ENCODE results near the gene RXRB. TPM values are rescaled to one million over a fixed set of nuclear protein-coding genes. Genes with fewer than 3 reads are reported as not detected.

Gene RXRB
- total and polyA plus RNA-seq, 2 of the 13 experiments (the other 11 are each of a cell fraction or from before 2014, with no cell fraction given) = 26.7 to 55.7 TPM

- TF ChIP-seq ATF5 (CRISPR knock-in tag; IDR thresholded peaks at IDR 0.05; ENCODE audit: low read depth) = 0 out of 2 replicates have a peak, but pooled peaks have one; percentile 22
- TF ChIP-seq ZBTB20 (CRISPR knock-in tag; IDR thresholded peaks at IDR 0.05; ENCODE audit: borderline replicate concordance, low read depth) = 0 out of 2 replicates have a peak, but pooled peaks have one; percentile 13
- no peak for TF ChIP-seq ZFYVE20 (CRISPR knock-in tag; IDR thresholded peaks at IDR 0.05; ENCODE audit: borderline replicate concordance, low read depth)
- TF ChIP-seq HNRNPLL (IDR thresholded peaks at IDR 0.05; ENCODE audit: low read depth, low read length, poor library complexity, severe bottlenecking) = peak; percentile 89
- peak; percentile 77; the same call in 1 of the 2 replicates for TF ChIP-seq ZNF724P (CRISPR knock-in tag; IDR thresholded peaks at IDR 0.05; ENCODE audit: borderline replicate concordance)
- peak; percentile 86; the same call in 1 of the 2 replicates for TF ChIP-seq ZNF441 (CRISPR knock-in tag; IDR thresholded peaks at IDR 0.05; ENCODE audit: borderline replicate concordance)
- TF ChIP-seq XRCC5 (optimal IDR thresholded peaks at IDR 0.05; ENCODE audit: low read length) = peak; percentile 87
- TF ChIP-seq ZNF292 (CRISPR knock-in tag; IDR thresholded peaks at IDR 0.05; ENCODE audit: borderline replicate concordance, low read depth) = no peak
- TF ChIP-seq ZNF747 (CRISPR knock-in tag; IDR thresholded peaks at IDR 0.05; ENCODE audit: borderline replicate concordance) = peak; percentile 19; the same call in 1 of the 2 replicates
- peak; percentile 98 for TF ChIP-seq HNRNPL (IDR thresholded peaks at IDR 0.05; ENCODE audit: low read depth, low read length)
- no peak for TF ChIP-seq ZNF549 (CRISPR knock-in tag; IDR thresholded peaks at IDR 0.05)
- no peak for TF ChIP-seq ZNF30 (CRISPR knock-in tag; IDR thresholded peaks at IDR 0.05)
- TF ChIP-seq TMF1 (CRISPR knock-in tag; IDR thresholded peaks at IDR 0.05; ENCODE audit: low read depth) = peak; percentile 91
- TF ChIP-seq NFYC (CRISPR knock-in tag; IDR thresholded peaks at IDR 0.05) = peak; percentile 91
- TF ChIP-seq, protein P1, sequence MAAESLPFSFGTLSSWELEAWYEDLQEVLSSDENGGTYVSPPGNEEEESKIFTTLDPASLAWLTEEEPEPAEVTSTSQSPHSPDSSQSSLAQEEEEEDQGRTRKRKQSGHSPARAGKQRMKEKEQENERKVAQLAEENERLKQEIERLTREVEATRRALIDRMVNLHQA (CRISPR knock-in tag; IDR thresholded peaks at IDR 0.05) = no peak
- TF ChIP-seq FOXJ3 (CRISPR knock-in tag; IDR thresholded peaks at IDR 0.05; ENCODE audit: borderline replicate concordance) = no peak
- TF ChIP-seq ZNF773 (CRISPR knock-in tag; IDR thresholded peaks at IDR 0.05; ENCODE audit: borderline replicate concordance) = no peak
- TF ChIP-seq HMG20B (CRISPR knock-in tag; conservative IDR thresholded peaks at IDR 0.05) = peak; percentile 31; the same call in 1 of the 2 replicates
- peak; percentile 66; the same call in 1 of the 2 replicates for TF ChIP-seq RCOR2 (CRISPR knock-in tag; IDR thresholded peaks at IDR 0.05)
- no peak for TF ChIP-seq SUZ12 (IDR thresholded peaks at IDR 0.05; ENCODE audit: low read depth, low read length)
- no peak for TF ChIP-seq ZFAT (CRISPR knock-in tag; conservative IDR thresholded peaks at IDR 0.05)
- peak; percentile 90; the same call in 1 of the 2 replicates for TF ChIP-seq PAWR (CRISPR knock-in tag; IDR thresholded peaks at IDR 0.05; ENCODE audit: borderline replicate concordance)
- no peak for TF ChIP-seq ZNF3 (CRISPR knock-in tag; IDR thresholded peaks at IDR 0.05)
- peak; percentile 4; the same call in 1 of the 2 replicates for TF ChIP-seq SETDB1 (CRISPR knock-in tag; IDR thresholded peaks at IDR 0.05; ENCODE audit: borderline replicate concordance)
- TF ChIP-seq ZNF253 (CRISPR knock-in tag; IDR thresholded peaks at IDR 0.05; ENCODE audit: borderline replicate concordance) = peak; percentile 29; the same call in 1 of the 2 replicates
- TF ChIP-seq TOE1 (CRISPR knock-in tag; IDR thresholded peaks at IDR 0.05) = no peak
- TF ChIP-seq ZSCAN31 (CRISPR knock-in tag; IDR thresholded peaks at IDR 0.05; ENCODE audit: low read depth) = peak; percentile 95
- no peak for TF ChIP-seq ZNF256 (CRISPR knock-in tag; conservative IDR thresholded peaks at IDR 0.05)
- peak; percentile 78 for TF ChIP-seq ZNF709 (CRISPR knock-in tag; IDR thresholded peaks at IDR 0.05)
- TF ChIP-seq PAF1 (CRISPR knock-in tag; IDR thresholded peaks at IDR 0.05) = no peak; the same call in none of the 2 replicates
- peak; percentile 41; the same call in 1 of the 2 replicates for TF ChIP-seq ZNF337 (CRISPR knock-in tag; IDR thresholded peaks at IDR 0.05; ENCODE audit: borderline replicate concordance, low read depth)
Observed at GRCh38 chr6:33248932-33249731, 48.7 kb upstream of the RXRB start (continued).
